ENCODE results near the gene GPR146. TPM values are rescaled to one million over a fixed set of nuclear protein-coding genes. Genes with fewer than 3 reads are reported as not detected.
"Not testable (repeated sequence)": the region's sequence is repeated elsewhere in the genome, so short reads cannot be mapped to it uniquely, and the experiment has no call there.

Gene GPR146
- total RNA-seq, 1 experiment from 2014 or later: 9.2 TPM

DNA sequence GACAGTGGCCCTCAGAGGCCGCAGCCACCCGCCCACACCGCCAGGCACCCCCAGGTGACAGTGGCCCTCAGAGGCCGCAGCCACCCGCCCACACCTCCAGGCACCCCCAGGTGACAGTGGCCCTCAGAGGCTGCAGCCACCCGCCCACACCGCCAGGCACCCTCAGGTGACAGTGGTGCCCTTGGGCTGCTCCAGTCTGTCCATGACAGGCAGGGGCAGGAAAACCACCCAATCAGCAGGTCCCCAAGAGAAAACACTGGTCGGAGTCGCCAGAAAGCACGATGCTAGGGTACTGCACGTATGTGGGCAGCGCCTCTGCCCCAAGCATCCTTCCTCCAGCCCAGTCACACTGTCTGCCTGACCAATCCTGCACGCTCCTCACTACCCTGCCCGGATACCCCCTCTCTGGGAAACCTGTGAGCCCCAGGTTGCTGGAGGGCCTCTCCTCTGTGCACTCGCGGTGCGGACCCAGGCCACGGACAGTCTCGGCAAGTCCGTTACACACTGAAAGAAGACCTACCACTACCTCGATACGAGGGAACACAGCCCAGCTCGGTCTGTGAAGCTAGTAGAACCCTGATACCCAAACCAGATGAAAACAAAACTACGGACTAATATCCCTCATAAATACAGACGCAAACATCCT is 11.7 kb upstream of the GPR146 start:
- H3K4me1 ChIP-seq (ENCODE audit: low read length): peaks cover 9% of the 10 kb centered on the region
- no peak overlapping the region for H3K27ac ChIP-seq (ENCODE audit: low read length)
- H4K20me1 ChIP-seq (ENCODE audit: insufficient read depth, low read depth, low read length): peaks cover 19% of the 10 kb centered on the region; the same call in 1 of the 2 replicates
- H3K27me3 ChIP-seq (ENCODE audit: low read length): no peaks in the 10 kb centered on the region
- H2AFZ ChIP-seq (ENCODE audit: low read length): no peak overlapping the region
- no peaks in the 10 kb centered on the region for H3K9me3 ChIP-seq (ENCODE audit: low read length)
- no peaks in the 10 kb centered on the region for H3K79me2 ChIP-seq (ENCODE audit: low read length)
- H3K9me2 ChIP-seq (replicated peaks; ENCODE audit: insufficient read depth, low read length): no peaks in the 10 kb centered on the region
- no peak for DNase-seq
- no peak overlapping the region for H3K4me2 ChIP-seq (ENCODE audit: low read depth, low read length, poor library complexity, severe bottlenecking)
- H3K4me3 ChIP-seq (ENCODE audit: low read length): no peak overlapping the region
- H3K36me3 ChIP-seq (ENCODE audit: insufficient read depth, low read length): no peaks in the 10 kb centered on the region
- H3K9ac ChIP-seq (ENCODE audit: low read length): no peak overlapping the region

DNA sequence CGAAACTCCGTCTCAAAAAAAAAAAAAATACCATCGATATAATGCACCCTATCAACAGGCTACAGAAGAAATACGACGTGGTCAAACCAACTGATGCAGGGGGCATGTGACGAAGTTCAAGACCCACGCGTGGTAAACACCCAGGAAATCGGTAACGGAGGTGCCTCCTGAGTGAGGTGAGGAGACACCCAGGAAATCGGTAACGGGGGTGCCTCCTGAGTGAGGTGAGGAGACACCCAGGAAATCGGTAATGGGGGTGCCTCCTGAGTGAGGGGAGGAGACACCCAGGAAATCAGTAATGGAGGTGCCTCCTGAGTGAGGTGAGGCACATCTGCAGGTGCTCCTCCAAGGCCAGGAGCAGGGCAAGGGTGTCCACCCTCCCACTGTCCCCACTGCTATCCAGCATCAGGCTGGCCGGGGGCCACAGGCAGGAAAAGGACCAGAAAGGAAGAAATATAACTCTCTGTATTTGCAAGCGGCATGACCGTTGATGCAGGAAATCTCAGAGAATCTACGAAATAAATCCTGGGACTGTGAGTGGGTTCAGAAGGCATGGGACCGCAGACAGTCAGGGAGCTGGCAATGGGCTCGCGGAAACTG is 10.7 kb upstream of the GPR146 start:
- Histone ChIP-seq H3K27ac (ENCODE audit: low read length) (no peak overlapping the region), H4K20me1 (ENCODE audit: insufficient read depth, low read depth, low read length) (peaks cover 18% of the 10 kb centered on the region; the same call in 1 of the 2 replicates), H3K27me3 (ENCODE audit: low read length) (no peaks in the 10 kb centered on the region), H3K9me2 (replicated peaks; ENCODE audit: insufficient read depth, low read length) (no peaks in the 10 kb centered on the region), H3K4me1 (ENCODE audit: low read length) (peaks cover 3% of the 10 kb centered on the region), H3K4me2 (ENCODE audit: low read depth, low read length, poor library complexity, severe bottlenecking) (no peak overlapping the region), H3K9ac (ENCODE audit: low read length) (no peak overlapping the region), H2AFZ (ENCODE audit: low read length) (no peak overlapping the region), H3K36me3 (ENCODE audit: insufficient read depth, low read length) (no peaks in the 10 kb centered on the region), H3K79me2 (ENCODE audit: low read length) (no peaks in the 10 kb centered on the region), H3K9me3 (ENCODE audit: low read length) (no peaks in the 10 kb centered on the region), H3K4me3 (ENCODE audit: low read length) (no peak overlapping the region)
- no peak for DNase-seq

GRCh38 chr7:1034769-1035168 is 9.6 kb upstream of the GPR146 start:
- H3K27me3 ChIP-seq (ENCODE audit: low read length); H3K4me2 ChIP-seq (ENCODE audit: low read depth, low read length, poor library complexity, severe bottlenecking); H3K9ac ChIP-seq (ENCODE audit: low read length); H3K9me2 ChIP-seq (replicated peaks; ENCODE audit: insufficient read depth, low read length); H3K27ac ChIP-seq (ENCODE audit: low read length); H3K36me3 ChIP-seq (ENCODE audit: insufficient read depth, low read length); DNase-seq; H3K4me1 ChIP-seq (ENCODE audit: low read length); H2AFZ ChIP-seq (ENCODE audit: low read length); H3K79me2 ChIP-seq (ENCODE audit: low read length); H3K9me3 ChIP-seq (ENCODE audit: low read length); H3K4me3 ChIP-seq (ENCODE audit: low read length): not testable (repeated sequence)
- H4K20me1 ChIP-seq (ENCODE audit: insufficient read depth, low read depth, low read length): peaks cover 16% of the 10 kb centered on the region; the same call in 1 of the 2 replicates

DNA sequence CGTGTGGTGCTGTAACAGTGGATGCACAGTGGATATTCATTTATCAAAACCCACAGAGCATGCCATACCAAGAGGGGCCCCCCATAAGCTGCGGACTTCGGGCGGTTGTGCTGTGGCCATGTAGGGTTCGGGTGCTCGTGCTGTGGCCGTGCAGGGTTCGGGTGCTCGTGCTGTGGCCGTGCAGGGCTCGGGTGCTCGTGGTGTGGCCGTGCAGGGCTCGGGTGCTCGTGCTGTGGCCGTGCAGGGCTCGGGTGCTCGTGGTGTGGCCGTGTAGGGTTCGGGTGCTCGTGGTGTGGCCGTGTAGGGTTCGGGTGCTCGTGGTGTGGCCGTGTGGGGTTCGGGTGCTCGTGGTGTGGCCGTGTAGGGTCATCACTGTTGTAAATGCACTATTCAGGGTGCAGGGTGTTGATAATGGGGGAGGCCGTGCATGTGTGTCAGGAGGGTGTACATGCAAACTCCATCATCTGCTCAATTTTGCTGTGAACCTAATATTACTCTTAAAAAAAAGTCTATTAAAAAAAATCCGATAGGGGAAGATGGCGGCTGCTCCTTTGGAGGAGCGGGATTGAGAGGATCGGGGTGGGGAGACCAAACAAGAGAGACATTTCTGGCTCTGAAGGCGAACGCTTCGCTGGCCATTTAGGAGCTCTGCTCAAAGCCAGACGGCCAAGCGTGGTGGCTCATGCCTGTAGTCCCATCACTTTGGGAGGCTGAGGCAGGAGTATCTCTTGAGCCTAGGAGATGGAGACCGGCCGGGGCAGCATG is 8.0 kb upstream of the GPR146 start:
- not testable (repeated sequence) for H3K27ac ChIP-seq (ENCODE audit: low read length); H3K9me2 ChIP-seq (replicated peaks; ENCODE audit: insufficient read depth, low read length); H3K4me3 ChIP-seq (ENCODE audit: low read length); H3K36me3 ChIP-seq (ENCODE audit: insufficient read depth, low read length); H3K4me1 ChIP-seq (ENCODE audit: low read length); H3K27me3 ChIP-seq (ENCODE audit: low read length); H2AFZ ChIP-seq (ENCODE audit: low read length); H3K9me3 ChIP-seq (ENCODE audit: low read length); H3K4me2 ChIP-seq (ENCODE audit: low read depth, low read length, poor library complexity, severe bottlenecking); DNase-seq; H3K79me2 ChIP-seq (ENCODE audit: low read length); H3K9ac ChIP-seq (ENCODE audit: low read length)
- H4K20me1 ChIP-seq (ENCODE audit: insufficient read depth, low read depth, low read length): peaks cover 14% of the 10 kb centered on the region; the same call in 1 of the 2 replicates

DNA sequence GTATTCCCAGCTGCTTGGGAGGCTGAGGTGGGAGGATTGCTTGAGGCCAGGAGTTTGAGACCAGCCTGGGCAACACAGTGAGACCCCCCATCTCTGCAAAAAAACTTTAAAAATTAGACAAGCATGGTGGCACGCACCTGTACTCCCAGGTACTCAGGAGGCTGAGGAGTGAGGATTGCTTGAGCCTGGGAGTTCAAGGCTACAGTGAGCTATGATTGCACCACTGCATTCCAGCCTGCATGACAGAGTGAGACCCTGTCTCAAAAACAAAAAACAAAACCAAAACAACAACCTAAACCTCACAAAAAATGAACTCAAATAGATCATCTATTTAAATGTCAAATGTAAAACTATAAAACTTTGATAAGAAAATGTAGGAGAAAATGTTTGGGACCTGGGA is 4.1 kb upstream of the GPR146 start:
- H4K20me1 ChIP-seq (ENCODE audit: insufficient read depth, low read depth, low read length): peaks cover 24% of the 10 kb centered on the region
- not testable (repeated sequence) for H3K4me2 ChIP-seq (ENCODE audit: low read depth, low read length, poor library complexity, severe bottlenecking); H3K9me2 ChIP-seq (replicated peaks; ENCODE audit: insufficient read depth, low read length); H3K9ac ChIP-seq (ENCODE audit: low read length); H3K4me3 ChIP-seq (ENCODE audit: low read length); H3K27ac ChIP-seq (ENCODE audit: low read length); DNase-seq; H2AFZ ChIP-seq (ENCODE audit: low read length); H3K36me3 ChIP-seq (ENCODE audit: insufficient read depth, low read length); H3K9me3 ChIP-seq (ENCODE audit: low read length); H3K79me2 ChIP-seq (ENCODE audit: low read length); H3K27me3 ChIP-seq (ENCODE audit: low read length)
- H3K4me1 ChIP-seq (ENCODE audit: low read length): peaks cover 16% of the 10 kb centered on the region

GRCh38 chr7:1040790-1041189 is 3.6 kb upstream of the GPR146 start:
- no peaks in the 10 kb centered on the region for H3K9me2 ChIP-seq (replicated peaks; ENCODE audit: insufficient read depth, low read length)
- no peaks in the 10 kb centered on the region for H3K79me2 ChIP-seq (ENCODE audit: low read length)
- H3K4me3 ChIP-seq (ENCODE audit: low read length): no peak overlapping the region
- H4K20me1 ChIP-seq (ENCODE audit: insufficient read depth, low read depth, low read length): peaks cover 24% of the 10 kb centered on the region
- H3K9ac ChIP-seq (ENCODE audit: low read length): no peak overlapping the region
- H3K27ac ChIP-seq (ENCODE audit: low read length): no peak overlapping the region
- H3K36me3 ChIP-seq (ENCODE audit: insufficient read depth, low read length): no peaks in the 10 kb centered on the region
- no peak for DNase-seq
- H3K4me1 ChIP-seq (ENCODE audit: low read length): peaks cover 21% of the 10 kb centered on the region
- H2AFZ ChIP-seq (ENCODE audit: low read length): no peak overlapping the region
- H3K4me2 ChIP-seq (ENCODE audit: low read depth, low read length, poor library complexity, severe bottlenecking): no peak overlapping the region
- H3K27me3 ChIP-seq (ENCODE audit: low read length): no peaks in the 10 kb centered on the region; the same call in 1 of the 2 replicates
- H3K9me3 ChIP-seq (ENCODE audit: low read length): no peaks in the 10 kb centered on the region

GRCh38 chr7:1041551-1042491 is 2.5 kb upstream of the GPR146 start:
- Histone ChIP-seq H4K20me1 (ENCODE audit: insufficient read depth, low read depth, low read length) (peaks cover 35% of the 10 kb centered on the region), H3K9ac (ENCODE audit: low read length) (no peak overlapping the region), H3K9me3 (ENCODE audit: low read length) (no peaks in the 10 kb centered on the region), H3K36me3 (ENCODE audit: insufficient read depth, low read length) (no peaks in the 10 kb centered on the region), H3K27me3 (ENCODE audit: low read length) (no peaks in the 10 kb centered on the region; the same call in 1 of the 2 replicates), H3K79me2 (ENCODE audit: low read length) (no peaks in the 10 kb centered on the region), H3K27ac (ENCODE audit: low read length) (no peak overlapping the region), H2AFZ (ENCODE audit: low read length) (no peak overlapping the region), H3K9me2 (replicated peaks; ENCODE audit: insufficient read depth, low read length) (no peaks in the 10 kb centered on the region), H3K4me2 (ENCODE audit: low read depth, low read length, poor library complexity, severe bottlenecking) (no peak overlapping the region), H3K4me1 (ENCODE audit: low read length) (peaks cover 21% of the 10 kb centered on the region), H3K4me3 (ENCODE audit: low read length) (no peak overlapping the region)
- no peak for DNase-seq
